Measurements from ENCODE around the gene LAMP1.

The LAMP1 gene

GRCh38 chr13:113354831-113355610 is 58.0 kb downstream of the LAMP1 start:
- Histone ChIP-seq H3K4me1 (ENCODE audit: control insufficient read depth in 1 of 2, insufficient read depth in 1 of 2, low read depth in 1 of 2, low read length in 1 of 2) (no peaks in the 10 kb centered on the region), H3K27me3 (peaks cover 26% of the 10 kb centered on the region), H3K27ac (no peak overlapping the region), H3K9me3 (no peaks in the 10 kb centered on the region), H3K36me3 (no peaks in the 10 kb centered on the region), H3K4me3 (ENCODE audit: low read depth in 1 of 2, low read length in 1 of 2) (no peak overlapping the region)
- no peak for TF ChIP-seq CTCF (IDR thresholded peaks at IDR 0.05)

- TF ChIP-seq CTCF (IDR thresholded peaks at IDR 0.05) = no peak
- Histone ChIP-seq H3K27ac (no peak overlapping the region), H3K36me3 (no peaks in the 10 kb centered on the region), H3K27me3 (peaks cover 32% of the 10 kb centered on the region), H3K9me3 (no peaks in the 10 kb centered on the region), H3K4me1 (ENCODE audit: control insufficient read depth in 1 of 2, insufficient read depth in 1 of 2, low read depth in 1 of 2, low read length in 1 of 2) (no peaks in the 10 kb centered on the region), H3K4me3 (ENCODE audit: low read depth in 1 of 2, low read length in 1 of 2) (no peak overlapping the region)
Observed at GRCh38 chr13:113355621-113356020, 58.6 kb downstream of the LAMP1 start.

- H3K9me3 ChIP-seq = no peaks in the 10 kb centered on the region
- no peak for TF ChIP-seq CTCF (IDR thresholded peaks at IDR 0.05)
- no peaks in the 10 kb centered on the region for H3K36me3 ChIP-seq
- no peak overlapping the region for H3K4me3 ChIP-seq (ENCODE audit: low read depth in 1 of 2, low read length in 1 of 2)
- H3K4me1 ChIP-seq (ENCODE audit: control insufficient read depth in 1 of 2, insufficient read depth in 1 of 2, low read depth in 1 of 2, low read length in 1 of 2) = no peaks in the 10 kb centered on the region
- no peak overlapping the region for H3K27ac ChIP-seq
- peaks cover 42% of the 10 kb centered on the region for H3K27me3 ChIP-seq
Observed at GRCh38 chr13:113356596-113356995, 59.6 kb downstream of the LAMP1 start.

GRCh38 chr13:113357529-113357928 is 60.5 kb downstream of the LAMP1 start:
- Histone ChIP-seq H3K27me3 (peaks cover 51% of the 10 kb centered on the region), H3K27ac (no peak overlapping the region), H3K4me3 (ENCODE audit: low read depth in 1 of 2, low read length in 1 of 2) (no peak overlapping the region), H3K4me1 (ENCODE audit: control insufficient read depth in 1 of 2, insufficient read depth in 1 of 2, low read depth in 1 of 2, low read length in 1 of 2) (no peaks in the 10 kb centered on the region), H3K9me3 (no peaks in the 10 kb centered on the region), H3K36me3 (no peaks in the 10 kb centered on the region)
- TF ChIP-seq CTCF (IDR thresholded peaks at IDR 0.05) = no peak

- Histone ChIP-seq H3K27ac (no peak overlapping the region), H3K4me3 (ENCODE audit: low read depth in 1 of 2, low read length in 1 of 2) (no peak overlapping the region), H3K4me1 (ENCODE audit: control insufficient read depth in 1 of 2, insufficient read depth in 1 of 2, low read depth in 1 of 2, low read length in 1 of 2) (peaks cover 0 to 4% of the 10 kb centered on the region in 2 experiments), H3K9me3 (no peaks in the 10 kb centered on the region), H3K36me3 (no peaks in the 10 kb centered on the region), H3K27me3 (peaks cover 63% of the 10 kb centered on the region)
- no peak for TF ChIP-seq CTCF (IDR thresholded peaks at IDR 0.05)
Observed at GRCh38 chr13:113358653-113359190, 61.7 kb downstream of the LAMP1 start.
